Measurements from ENCODE around the gene PTOV1.

Gene PTOV1

DNA sequence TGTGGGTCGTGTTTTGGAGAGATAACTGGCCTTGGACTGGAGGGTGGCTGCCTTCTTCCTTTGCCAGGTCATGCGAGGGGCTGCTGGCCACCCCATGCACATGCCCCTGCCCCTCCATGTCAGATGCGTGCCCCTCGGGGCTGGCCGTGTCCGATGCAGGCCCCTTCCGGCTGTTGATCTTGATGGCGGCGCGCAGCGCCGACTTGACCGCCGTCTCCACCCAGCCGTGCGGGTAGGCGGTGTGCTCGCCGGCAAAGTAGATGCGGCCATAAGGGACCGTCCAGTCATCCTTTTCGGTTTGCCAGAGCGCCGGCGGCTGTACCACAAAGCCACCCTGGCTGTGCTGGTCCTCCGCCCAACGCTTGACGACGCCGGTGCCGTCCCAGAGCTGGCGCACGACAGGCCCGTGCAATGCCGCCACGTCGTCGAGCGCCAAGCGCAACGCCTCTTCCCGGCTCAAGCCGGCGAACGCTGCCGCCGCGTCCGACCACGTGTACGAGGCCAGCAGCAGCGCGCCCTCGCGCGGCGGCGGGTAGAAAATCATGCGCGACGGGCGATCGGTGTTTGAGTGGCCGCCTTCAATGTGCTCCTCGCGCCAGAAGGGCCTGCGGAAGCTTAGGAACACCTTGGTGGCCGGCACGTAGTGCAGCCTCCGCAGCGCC lies 38.9 kb downstream of the PTOV1 start:
- DNase-seq (ENCODE audit: low read depth), result peak; percentile 31

DNA sequence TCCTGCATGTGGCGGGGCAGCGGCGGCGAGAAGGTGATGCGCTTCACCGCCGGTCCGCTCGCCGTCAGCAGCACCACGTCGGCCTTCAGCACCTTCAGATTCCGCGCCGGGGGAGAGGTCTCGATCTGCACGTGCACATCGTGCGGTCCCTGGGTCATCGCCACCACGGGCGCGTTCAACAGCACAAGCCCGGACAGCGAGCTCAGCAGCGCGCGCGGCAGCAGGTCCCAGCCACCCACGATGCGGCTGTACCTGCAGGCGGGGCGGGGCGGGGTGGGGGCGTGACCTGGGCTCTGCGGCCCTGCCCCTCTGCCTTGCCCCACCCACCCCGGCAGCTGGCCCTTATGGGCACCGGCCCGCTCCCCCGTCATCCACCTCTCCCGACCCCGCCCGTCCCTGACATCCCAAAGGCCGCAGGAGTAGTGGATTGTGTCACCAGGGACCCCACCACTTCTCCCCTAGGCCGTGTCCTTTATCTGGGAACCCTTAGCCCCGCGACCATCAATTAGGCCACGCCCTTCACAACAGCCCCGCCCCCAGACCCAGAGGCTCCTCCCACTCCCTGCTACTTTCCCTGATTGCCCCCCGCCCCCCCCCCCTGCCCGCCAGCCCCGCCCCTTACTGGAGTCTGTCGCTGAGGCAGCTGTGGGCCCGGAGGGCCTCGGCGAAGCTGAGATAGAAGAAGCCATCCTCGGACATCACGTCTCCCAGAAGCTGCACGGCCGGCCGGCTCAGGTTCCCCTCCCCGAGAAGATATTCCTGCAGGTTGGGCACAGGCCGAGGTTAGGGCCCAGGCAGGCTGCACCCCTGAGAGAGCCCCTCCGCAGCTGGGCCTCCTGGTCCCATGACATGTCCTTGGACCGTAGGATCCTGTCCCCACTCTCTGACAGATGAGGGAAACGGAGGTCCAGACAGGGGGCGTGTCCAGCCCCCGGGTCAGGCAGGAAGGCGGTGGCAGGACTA lies 39.7 kb downstream of the PTOV1 start:
- no peak for DNase-seq (ENCODE audit: low read depth)

DNA sequence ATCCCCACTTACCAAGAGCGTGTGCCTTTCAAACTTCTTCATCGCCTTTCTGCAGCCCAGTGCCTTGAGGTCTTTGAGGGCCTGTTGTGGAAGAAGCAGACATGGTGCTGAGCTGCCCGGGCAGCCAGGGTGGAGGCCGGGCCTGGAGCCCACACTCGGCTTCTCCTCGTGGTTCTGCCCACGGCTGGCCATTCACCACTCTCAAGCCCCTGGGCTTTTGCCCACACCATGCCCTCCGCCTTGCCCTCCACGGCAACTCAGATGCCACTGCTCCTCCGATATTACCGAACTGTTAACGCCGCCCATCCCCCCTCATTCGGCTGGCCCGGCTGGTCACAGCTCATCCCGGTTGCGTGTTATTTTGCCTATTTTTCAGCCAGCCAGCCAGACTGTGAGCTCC lies 40.4 kb downstream of the PTOV1 start:
- no peak for DNase-seq (ENCODE audit: low read depth)

DNA sequence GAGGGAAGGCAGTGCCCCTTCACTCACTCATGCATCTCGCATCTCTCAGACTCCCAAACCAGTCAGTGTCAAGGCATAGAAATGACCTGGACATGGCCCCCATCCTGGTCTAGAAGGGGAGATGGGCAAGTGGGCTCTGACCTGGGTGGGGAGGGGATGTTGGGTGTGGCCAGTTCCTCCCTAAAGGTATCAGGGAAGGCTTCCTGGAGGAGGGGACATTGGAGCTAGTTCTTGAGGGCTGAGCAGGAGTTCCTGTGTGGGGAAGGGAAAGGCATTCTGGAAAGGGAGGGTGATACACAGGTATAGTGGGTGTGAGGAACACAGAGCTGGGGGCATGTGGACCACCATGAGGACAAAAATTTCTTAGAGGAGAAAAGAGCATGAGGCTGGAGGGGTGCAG lies 41.8 kb downstream of the PTOV1 start:
- DNase-seq (ENCODE audit: low read depth), result no peak

DNA sequence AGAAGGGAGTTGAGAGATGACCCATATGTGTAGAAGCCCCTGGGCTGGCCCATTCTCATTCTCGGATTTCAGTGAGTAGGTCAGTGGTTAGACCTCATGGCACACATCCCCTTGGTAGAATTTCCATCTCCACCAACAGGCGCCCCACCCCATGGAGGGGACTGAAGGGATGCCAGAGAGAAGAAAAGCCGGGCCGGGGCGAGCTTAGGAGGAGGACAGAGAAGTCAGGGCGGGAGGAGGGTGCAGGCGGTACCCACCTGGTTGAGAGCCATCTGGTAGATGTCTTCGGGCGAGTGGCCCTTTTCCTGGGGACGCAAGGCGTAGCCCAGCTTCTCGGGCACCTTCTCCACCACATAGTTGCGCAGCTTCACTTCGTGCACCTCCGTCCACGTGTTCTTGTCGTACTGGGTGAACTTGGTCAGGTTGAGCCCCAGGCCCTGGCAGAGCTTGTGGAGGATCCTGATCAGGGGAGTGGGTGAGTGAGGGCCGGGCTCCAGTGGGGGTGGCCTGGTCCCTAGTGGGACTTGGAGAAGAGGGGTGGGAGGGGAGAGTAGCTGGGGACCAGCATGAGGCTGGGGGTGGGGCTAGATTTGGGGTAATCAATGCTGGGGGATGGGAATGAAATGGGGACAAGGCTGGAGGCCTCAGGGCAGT lies 43.2 kb downstream of the PTOV1 start:
- no peak for DNase-seq (ENCODE audit: low read depth)

DNA sequence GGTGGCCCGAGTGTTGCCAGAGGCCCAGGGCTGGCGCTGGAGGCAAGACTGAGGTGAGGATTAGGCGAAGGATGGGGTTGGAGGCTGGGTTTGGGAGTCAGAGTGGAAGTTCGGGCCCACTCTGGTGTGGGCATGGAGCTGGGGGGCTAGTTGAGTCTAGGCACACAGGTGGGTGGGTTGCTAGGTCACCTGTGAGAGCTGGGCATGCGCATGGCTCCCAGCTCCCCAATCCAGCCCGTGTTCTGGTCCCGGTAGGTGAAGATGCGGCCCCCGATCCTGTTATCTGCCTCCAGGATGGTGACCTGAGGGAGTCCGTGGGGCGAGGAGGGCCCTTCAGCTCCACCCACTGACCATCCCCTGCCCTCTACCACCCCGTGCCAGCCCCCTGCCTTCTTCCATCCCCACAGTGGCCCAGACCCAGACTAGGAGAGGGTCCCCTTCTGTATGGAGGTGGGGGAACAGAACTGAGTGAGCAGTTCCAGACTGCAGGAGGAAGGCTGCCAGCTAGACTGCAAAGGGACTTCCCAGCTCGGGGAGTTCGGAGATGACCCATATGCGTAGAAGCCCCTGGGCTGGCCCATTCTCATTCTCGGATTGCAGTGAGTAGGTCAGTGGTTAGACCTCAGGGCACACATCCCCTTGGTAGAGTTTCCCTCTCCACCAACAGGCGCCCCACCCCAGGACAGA lies 44.1 kb downstream of the PTOV1 start:
- no peak for DNase-seq (ENCODE audit: low read depth)

DNA sequence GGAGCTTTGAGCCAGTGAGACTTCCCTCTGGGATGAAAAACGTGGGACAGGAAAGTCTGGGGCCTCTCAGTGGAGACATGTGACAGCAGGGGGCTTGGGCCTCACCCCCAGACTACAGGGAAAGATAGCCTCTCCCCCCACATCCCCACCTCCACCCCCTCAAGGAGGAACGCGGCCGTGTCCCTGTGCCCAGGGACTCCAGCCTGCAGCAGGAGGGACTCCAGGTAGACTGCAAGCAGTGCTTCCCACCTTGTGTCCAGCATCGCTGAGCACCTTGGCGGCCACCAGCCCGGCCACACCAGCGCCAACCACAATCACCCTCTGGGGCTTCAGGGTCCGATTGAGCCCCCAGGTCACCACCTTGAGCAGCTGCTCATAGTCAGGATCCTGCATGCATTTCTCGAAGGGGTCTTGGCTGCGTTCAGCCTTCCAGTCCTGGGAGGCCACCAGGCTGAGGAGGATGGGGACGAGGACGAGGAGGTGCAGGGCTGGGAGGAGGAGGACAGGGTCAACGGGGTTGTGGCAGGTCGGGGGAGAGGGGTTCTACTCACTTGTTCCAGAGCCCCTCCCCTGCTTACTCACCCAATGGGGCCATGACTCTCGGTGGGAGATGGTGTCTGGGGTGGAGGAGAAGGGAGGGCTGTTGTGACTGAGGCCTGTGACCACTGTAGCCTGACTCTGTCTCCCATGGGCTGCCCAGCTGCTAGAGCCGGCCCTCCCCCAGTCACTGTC lies 44.8 kb downstream of the PTOV1 start:
- no peak for DNase-seq (ENCODE audit: low read depth)

DNA sequence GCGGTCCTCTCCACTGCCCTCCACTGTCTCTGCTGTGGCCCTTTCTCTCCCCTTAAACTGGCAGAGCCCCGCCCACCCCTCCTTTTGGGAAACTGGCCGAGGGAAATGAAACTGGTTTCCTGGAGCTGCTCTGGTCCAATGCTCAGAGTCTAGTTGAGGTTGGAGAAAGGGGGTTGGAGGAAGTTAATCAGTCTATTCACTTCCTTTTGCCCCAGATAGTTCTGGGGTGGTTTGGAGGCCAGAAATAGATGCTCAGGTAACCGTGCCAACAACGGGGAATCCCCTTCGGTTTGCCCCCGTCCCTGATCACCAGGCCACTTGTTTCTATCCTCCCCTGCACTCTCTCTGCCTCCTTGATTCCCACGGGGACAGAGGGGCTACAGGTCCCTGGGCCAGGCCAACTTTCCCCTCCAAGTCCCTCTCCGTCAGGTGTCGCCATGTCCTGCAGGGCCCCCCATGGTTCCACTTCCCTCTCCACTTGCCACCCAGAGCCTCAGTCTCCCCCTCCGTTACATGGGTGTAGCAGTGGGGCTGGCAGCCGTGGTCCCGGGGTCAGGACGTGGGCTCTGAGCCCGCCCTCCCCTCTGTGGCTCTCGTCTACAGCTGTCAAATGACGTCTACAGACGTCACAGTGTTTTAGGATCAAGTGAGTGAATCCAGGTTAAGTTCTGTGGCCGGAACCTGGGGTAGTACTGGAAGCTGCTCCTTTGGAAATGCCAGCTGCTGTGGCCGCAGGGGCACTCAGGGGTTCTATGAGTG lies 46.1 kb downstream of the PTOV1 start, which contains the start of gene IL4I1:
IL4I1 (minus strand) TSS at position 25 of the 759 bp plus-strand sequence. CDS start 727 bp downstream, outside the sequence.
- peak; percentile 13 for DNase-seq (ENCODE audit: low read depth)

DNA sequence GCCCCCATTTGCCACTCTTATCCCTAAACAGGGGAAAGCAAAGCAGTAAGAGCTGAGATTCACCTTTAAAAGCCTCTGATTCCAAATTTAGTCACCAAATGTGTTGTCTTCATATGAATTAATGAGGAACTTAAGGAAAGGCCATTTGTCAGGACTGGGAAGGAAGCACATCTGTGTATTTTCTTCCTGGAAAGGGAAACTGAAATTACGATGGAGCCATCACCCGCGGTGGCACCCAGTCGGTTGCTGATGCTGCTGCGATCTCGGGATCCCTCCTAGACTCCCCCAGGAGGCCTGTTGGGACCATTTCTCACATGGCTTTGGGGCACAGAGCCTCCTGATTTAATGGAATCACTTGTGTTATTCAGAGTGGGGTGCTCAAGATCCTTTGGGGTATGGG lies 53.2 kb downstream of the PTOV1 start:
- no peak for DNase-seq (ENCODE audit: low read depth)

DNA sequence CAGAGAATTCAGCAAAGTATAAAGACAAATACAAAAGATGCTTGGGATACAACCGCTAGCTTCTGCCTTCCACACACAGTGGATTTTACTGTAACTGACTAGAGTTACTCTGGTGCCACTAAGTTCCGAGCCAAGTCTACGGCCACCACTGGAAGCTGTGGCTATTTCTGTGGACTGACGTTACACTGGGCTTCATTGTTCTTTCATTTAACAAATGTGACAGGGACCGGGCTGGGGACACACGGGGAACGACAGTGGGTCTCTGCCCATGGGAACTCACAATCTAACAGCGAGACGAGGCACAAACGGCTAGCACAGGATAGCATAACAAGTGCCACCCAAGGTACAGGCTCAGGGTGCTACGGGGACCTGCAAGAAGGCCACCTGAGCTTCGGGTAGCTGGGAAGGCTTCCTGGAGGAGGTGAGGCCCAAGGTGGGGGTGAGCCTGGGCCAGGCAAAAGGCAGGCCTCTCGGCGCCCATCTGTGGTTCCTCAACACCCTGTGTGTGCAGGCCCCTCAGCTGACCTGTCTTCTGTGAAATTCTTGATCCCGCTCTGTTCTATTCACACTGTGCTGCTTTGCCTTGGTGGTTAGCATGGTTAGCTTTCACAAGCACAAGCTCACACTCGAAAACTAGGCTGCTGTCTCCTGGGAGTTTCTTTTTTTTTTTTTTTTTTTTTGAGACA lies 56.1 kb downstream of the PTOV1 start:
- DNase-seq (ENCODE audit: low read depth), result no peak

DNA sequence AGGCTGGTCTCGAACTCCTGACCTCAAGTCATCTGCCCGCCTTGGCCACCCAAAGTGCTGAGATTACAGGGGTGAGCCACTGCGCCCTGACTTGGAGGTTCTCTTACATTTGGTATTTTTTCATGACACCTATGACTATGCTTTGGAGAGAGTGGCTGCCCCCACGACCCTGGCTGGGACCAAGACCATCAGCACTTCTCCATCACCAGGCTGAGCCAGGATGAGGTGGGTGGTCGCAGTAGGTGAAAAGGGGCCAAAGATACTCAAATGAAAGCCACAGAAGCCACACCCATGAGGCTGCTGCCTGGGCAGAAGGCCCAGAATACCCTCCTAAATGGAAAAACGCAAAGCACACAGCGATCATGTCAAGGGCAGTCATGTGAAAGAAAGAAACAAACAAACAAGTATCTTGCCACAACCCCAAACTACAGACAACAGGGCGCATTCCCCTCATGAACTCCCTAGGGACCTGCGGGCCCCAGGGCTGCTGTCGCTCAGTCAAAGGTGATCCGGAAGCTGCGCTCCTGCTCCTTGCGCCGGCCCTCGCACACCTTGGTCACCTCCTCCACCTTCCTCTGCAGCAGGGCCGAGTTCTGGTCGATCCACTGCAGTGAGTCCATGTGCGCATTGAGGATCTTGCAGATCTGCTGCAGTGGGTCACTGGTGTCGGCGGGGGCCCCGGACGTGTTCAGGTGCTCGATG lies 56.9 kb downstream of the PTOV1 start:
- no peak for DNase-seq (ENCODE audit: low read depth)

DNA sequence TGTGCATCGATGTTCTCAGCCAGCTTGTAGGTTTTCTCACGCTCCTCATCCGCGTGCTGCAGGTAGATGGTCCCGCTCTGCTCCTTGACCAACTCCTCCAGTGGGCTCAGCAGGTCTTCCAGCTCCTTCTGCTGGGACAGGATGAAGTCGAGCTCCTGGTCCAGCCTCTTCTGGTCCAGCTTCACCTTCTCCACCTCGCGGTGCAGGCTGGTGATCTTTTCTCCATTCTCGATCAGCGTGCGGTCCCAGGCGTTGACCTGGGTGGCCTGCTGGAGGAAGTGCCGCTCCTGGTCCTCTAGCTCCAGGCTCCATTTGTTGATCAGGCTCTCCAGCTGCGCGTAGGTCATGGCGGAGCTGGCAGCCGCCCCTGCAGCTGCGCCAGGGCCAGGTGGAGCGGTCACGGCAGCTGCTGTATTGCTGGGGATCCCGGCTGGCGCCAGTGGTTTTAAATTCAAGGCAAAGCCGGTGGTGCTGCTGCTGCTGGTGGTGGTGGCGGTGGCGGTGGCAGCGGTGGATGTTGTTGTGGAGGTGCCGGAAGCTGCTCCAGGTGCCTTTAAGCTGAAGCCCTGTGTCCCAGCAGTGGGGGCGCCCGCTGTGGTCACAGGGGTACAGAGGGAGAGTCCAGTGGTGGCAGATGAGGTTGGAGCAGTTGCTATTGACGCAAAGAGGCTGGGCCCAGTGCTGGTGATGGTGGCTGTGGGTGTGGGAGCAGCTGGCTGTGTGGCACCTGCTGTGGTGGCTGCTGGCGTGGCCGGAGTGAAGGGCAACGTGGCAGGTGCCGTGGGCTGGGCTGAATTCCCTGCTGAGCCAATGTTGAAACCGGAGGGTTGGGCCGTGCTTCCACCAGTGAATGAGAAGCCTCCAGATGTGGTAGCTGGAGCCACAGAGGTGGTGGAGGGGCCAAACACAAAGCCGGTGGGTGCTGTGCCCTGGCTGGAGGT lies 57.8 kb downstream of the PTOV1 start:
- DNase-seq (ENCODE audit: low read depth), result no peak

DNA sequence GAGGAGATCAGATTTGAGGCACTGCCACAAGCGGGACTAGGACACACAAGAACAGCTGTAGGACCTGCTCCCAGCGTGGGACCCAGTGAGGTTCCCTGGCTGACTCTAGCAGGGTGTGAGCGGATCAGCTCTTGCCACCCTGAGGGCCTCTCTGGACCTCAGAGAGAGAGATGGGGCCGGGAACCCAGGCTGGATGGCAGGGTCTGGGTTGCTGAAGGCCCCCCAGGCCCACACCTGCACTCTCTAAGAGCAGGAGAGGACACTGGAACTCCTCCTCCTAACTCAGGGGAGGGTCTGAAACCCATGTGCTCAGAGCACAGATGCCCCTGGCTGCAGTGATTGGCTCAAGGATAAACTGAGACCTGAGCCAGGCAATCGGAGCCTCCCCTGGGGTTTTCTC lies 59.2 kb downstream of the PTOV1 start:
- no peak for DNase-seq (ENCODE audit: low read depth)
